Hippocampal formation (tissue), 2 donors: Measurements from ENCODE around the gene C16orf92.

Experiments
- DNase-seq, 2 donors: peaks; one replicate each; lab custom pipeline; 2025; lab: John Stamatoyannopoulos, UW

Gene C16orf92, protein sequence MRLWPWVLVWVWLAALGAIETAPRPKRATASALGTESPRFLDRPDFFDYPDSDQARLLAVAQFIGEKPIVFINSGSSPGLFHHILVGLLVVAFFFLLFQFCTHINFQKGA

DNA sequence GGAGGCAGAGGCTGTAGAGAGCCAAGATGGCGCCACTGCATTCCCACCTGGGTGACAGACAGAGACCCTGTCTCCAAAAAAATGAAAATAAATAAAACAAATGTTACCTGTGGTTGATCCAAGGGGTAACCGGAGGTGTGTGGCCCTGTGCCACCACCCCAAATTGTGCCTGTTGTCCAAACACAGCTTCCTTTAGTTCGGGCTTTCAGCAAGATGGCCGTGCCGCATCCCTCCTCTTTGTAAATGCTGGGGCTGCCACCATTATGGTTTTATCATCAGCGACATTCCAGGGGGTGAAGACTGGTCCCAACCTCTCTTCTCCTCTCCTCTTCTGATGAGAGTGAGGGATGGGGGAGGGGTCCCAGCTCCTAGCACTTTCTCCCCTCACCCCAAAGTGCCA, at the start of gene C16orf92:
C16orf92 (plus strand) TSS at position 312 of the 400 bp plus-strand sequence. CDS start 143 bp downstream, outside the sequence.
- no peak for DNase-seq

DNA sequence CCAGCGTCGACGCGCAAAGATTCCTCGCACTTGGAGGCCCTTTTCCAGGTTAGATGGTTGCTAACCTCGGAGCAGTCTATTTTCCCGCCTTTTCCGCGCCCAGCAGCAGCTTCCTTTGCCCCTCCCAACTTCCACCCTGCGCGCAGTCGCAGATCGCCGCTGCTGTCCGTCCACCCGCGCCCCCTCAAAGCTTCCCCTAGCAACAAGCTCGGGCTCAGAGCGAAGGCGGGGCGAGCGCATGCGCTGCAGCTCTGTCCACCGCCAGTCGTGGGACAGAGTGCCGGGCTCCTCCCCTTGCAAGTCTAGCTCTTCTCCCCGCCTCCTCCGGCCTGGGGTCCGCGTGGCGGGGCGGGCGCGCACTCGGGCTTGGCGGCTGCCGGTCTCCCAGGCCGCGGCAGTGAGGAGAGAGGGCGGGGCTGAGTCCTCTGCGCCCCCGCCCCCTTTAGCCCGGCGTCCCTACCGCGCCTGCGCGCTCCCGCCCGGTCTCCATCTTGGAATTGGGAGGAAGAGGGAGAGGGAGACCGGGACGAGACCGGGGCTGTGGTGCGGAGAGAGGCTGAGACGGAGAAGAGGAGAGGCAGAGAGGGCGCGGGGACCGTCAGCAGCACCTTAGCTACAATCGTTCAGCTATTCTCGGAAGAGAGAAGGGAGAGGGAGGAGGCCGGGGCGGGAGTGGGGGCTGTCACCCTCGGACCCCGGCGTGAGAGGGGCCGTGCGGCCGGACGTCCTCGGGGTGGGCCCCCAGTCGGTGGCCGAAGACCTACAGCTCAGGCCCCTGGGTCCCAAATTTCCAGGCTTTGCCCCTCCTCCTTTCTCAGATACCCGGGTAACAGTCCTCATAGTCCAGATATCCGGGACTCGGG, 49.4 kb upstream of the C16orf92 start, which contains the start of gene TAOK2:
TAOK2 (plus strand) TSS at position 485 of the 863 bp plus-strand sequence. CDS start 3,905 bp downstream, outside the sequence.
- DNase-seq: peak; percentile 99

DNA sequence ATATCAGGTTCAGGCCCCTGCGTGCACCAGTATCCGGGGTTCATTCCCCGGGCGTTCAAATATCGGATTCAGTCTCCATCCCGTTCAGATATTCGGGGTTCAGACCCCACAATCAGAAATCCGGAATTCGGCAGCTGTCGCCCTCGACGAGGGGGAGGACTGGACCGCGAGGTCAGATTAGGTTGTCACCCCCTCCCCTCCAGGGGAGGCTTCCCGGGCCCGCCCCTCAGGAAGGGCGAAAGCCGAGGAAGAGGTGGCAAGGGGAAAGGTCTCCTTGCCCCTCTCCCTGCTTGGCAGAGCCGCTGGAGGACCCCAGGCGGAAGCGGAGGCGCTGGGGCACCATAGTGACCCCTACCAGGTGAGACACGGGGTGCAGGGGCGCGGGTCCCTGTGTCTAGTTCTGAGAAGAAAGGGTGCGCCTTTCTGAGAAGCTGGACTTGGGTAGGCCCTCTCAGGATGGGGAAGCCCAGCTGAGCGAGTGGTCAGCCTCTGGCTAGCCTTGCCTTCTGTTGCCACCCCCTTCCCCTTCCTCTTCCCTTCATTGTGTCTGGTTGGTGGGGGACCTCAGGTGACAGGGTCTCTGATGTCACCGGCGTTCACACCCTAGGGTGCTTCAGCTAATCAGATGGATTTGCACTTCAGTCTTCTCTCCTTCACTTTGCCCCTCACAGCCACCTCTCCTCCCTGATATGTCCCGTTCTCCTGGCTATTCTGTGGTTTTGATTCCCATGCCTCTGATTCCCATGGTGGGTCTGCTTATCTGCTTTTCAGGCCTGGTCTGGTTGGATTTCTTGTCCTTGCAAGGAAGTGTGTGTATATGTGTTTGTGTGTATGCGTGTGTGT, 48.5 kb upstream of the C16orf92 start:
- no peak for DNase-seq

DNA sequence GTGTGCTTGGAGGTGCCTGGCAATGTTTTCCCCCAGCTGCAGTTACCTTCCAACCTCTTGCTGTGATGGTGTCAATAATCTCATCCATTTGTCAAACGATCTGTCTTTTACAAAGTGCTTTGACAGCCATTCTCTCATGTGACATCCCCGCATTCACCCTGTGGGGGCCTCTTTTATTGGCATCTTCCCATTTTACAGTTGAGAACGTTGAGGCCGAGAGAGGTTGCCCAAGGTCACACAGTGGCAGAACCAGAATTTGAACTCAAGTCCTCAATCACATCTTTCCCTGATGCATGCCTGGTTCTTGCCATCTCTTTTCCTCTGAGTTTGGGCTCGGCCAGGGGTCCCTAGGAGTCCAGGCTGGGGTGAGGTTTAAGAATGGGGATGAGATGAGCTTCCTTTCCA, 47.9 kb upstream of the C16orf92 start:
- DNase-seq: no peak

DNA sequence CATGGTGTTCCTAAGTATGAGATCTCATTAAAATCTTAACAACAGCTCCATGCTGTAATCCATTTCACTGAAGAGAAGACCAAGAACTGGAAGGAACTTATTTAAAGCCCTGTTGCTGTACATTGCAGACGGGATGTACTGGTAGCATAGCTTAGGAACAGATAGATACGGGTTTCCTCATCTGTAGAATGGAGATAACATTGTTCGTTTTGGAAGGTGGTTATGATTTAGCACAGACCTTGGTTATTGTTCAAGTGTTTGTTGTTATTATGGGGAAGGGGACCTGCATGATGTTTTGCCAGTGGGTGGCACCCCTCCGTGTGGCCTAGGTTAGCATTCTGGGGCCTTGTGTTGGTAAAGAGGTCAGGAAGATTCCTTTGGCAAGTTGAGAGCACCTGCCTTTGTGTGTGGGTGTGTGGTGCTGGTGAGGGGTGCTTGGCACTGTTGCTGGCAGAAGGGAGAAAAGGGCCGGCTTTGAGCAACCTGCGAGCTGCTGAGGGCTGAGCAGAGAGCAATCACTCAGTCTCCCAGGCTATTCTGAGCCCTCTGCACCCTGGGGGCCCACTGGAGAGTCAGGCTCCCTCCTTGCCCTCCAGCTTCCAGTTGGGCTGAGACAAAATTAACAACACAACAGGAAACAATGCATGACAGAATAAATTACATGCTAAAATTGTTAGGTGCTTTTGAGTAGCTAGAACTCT, 47.0 kb upstream of the C16orf92 start:
- DNase-seq: no peak

DNA sequence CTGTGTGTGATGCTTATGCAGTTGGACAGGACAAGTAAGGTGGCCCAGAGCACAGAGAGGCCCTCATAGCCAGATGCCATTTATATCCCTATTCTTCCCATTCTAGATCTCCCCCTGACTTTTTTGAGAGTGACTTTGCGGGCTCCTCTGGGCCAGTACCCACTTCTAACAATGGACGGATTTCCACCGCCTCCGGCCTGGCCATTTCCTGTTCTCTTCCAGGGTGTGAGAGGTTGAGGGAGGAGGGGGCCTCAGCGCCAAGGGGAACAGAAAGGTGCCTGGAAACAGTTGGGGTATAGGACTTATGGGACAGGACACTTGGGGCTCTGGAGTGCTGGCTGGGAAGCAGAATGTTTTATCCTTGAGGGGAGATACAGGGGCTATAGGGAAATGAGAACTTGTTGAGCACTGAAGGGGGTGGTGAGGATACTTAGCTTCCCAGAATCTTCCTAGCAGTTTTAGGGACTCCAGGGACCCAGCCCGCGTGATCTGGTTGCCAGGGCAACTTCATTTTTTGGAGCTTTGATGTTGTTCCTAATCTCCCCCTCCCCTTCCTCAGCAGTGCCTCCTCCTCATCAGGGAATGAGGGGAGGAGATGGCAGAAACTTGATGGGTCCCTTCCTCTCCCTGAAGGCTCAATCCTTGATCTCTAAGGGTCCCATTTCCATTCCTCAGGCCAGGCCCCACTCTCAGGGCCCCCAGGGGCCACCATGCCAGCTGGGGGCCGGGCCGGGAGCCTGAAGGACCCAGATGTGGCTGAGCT, 45.8 kb upstream of the C16orf92 start:
- no peak for DNase-seq

DNA sequence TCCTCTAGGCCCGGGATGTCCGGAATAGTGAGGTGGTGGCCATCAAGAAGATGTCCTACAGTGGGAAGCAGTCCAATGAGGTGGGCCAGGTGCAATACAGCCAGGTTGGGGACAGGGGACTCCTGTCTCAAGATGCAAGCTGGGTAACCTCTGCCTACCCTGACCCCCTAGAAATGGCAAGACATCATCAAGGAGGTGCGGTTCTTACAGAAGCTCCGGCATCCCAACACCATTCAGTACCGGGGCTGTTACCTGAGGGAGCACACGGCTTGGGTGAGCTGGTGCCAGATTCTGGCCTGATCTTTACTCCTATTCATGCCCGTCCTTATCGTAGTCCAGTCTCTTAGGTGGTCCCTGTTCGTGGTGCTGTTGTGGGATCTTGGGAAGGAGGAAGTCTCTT, 44.9 kb upstream of the C16orf92 start:
- DNase-seq: no peak

DNA sequence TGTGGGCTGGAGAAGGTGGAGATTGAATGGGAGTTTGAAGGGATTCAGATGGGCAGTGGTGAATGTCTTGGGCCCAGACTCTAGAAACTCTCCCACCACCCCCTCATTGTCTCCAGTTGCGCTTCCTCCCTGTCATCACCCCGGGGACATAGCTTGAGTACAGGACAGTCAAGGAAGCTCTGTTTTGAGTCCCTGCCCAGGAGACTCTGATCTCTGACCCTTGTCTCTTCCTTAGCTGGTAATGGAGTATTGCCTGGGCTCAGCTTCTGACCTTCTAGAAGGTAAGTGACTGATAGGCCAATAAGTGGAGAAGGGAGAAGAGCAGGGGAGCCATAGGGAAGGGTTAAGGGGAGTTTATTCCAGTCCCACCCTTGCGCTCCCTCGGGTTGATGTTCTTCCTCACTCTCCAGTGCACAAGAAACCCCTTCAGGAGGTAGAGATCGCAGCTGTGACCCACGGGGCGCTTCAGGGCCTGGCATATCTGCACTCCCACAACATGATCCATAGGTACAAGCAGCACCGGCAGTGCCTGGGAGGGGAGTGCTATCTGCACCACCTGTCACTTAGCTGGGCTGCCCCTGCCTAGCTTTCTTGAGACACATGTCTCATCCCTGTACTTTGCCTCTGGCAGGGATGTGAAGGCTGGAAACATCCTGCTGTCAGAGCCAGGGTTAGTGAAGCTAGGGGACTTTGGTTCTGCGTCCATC, 44.3 kb upstream of the C16orf92 start:
- DNase-seq: no peak

DNA sequence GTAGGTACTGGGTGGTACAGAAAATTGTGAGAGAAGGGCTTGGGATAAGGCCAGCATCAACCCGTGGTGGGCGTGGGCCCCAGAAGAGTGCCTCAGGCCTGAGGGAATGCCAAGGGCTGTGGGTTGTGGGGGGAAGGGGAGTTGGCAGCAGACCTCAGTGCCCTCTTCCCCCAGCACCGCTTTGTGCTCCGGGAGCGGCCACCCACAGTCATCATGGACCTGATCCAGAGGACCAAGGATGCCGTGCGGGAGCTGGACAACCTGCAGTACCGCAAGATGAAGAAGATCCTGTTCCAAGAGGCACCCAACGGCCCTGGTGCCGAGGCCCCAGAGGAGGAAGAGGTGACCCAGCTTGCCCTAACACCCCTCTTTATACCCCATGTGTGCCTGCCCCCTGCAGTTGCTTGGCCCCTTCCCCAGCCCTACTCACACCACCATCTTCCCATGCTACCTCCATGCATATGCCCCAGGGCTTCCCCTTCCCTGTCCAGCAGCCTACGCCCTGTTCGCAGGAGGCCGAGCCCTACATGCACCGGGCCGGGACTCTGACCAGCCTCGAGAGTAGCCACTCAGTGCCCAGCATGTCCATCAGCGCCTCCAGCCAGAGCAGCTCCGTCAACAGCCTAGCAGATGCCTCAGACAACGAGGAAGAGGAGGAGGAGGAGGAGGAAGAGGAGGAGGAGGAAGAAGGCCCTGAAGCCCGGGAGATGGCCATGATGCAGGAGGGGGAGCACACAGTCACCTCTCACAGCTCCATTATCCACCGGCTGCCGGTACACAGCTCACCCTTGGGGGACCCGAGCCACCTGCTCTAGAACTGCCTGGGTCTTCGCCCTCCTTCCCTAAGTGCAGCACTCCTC, 40.2 kb upstream of the C16orf92 start:
- DNase-seq: no peak

DNA sequence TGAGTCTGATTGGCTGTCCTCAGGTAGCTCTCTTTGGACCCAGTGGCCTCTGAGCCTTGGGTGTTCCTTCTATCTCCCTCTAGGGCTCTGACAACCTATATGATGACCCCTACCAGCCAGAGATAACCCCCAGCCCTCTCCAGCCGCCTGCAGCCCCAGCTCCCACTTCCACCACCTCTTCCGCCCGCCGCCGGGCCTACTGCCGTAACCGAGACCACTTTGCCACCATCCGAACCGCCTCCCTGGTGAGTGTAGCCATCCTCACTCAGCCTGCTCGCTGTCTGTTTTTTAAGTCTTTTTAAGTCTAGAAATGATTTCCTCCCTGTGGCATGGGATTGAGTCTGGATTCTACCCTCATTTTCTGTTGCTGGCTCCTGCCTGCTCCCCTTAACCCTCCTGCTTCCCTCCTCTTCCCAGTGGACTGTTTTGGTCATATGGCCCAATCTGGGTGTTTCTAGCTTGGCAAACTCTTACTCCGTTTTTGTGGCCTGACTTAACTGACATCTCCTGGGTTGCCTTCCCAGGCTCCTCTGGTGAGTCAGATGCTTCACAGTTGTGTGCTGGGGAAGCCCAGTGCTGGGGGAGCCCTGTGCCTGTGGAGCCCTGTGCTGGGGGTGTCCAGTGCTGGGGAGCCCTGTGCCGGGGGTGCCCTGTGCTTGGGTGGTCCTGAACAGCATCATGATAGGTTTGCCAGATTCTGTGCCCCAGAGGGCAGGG, 39.4 kb upstream of the C16orf92 start:
- no peak for DNase-seq

DNA sequence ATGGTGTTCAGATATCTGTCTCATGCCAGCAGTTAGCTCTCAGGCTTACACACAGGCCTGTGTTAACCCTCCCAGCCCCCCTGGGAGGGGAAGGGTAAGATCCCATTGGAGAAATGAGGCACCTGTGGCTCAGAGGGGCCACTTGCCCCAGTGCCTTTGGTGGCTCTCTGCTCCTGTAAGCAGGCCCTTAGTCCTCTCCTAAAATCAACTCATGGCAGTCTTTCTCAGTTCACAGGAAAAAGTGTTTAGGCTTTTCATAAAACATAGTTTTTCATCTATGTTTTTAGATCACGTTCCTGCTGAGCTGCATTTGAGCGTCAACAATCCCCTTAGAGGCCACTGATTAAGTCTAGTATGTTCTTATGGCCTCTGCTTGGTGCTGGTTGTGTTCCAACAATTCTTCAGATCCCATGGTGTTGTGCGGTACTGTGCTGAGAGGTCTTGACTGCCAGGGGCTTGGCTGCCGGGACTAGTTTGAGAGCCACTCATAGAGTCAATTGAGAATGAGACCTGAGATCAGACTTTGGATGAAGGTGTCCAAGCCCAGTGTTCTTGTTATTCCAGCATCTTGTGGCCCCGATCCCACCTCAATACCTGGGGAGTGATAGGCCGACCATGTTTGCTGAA, 38.7 kb upstream of the C16orf92 start:
- DNase-seq: no peak

DNA sequence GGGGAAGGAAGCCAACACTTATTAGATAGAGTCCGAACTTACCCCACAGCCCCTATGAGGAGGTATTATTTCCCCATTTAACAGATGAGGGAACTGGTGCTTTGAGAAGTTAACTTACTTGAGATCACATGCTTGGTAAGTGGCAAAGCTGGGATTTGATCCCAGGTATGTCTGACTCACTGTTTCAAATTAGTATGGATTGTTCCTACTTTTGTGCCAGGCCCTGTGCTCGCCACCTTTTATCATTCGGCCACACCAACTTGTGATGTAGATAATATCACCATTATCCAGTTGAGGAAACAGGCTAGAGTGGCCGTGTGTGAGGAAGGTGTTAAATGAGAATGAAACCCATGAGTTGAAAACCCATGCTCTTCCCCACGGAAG, 38.2 kb upstream of the C16orf92 start:
- DNase-seq: no peak

DNA sequence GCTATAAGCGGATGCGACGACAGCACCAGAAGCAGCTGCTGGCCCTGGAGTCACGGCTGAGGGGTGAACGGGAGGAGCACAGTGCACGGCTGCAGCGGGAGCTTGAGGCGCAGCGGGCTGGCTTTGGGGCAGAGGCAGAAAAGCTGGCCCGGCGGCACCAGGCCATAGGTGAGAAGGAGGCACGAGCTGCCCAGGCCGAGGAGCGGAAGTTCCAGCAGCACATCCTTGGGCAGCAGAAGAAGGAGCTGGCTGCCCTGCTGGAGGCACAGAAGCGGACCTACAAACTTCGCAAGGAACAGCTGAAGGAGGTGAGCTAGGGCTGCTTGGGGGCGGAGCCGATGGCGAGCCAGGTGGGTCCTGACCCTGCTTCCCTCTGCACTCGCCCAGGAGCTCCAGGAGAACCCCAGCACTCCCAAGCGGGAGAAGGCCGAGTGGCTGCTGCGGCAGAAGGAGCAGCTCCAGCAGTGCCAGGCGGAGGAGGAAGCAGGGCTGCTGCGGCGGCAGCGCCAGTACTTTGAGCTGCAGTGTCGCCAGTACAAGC, 37.7 kb upstream of the C16orf92 start:
- no peak for DNase-seq

DNA sequence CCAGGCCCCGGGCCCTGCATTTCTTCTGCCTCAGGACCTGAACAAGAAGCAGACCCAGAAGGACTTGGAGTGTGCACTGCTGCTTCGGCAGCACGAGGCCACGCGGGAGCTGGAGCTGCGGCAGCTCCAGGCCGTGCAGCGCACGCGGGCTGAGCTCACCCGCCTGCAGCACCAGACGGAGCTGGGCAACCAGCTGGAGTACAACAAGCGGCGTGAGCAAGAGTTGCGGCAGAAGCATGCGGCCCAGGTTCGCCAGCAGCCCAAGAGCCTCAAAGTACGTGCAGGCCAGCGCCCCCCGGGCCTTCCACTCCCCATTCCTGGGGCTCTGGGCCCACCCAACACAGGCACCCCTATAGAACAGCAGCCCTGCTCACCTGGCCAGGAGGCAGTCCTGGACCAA, 36.8 kb upstream of the C16orf92 start:
- no peak for DNase-seq

DNA sequence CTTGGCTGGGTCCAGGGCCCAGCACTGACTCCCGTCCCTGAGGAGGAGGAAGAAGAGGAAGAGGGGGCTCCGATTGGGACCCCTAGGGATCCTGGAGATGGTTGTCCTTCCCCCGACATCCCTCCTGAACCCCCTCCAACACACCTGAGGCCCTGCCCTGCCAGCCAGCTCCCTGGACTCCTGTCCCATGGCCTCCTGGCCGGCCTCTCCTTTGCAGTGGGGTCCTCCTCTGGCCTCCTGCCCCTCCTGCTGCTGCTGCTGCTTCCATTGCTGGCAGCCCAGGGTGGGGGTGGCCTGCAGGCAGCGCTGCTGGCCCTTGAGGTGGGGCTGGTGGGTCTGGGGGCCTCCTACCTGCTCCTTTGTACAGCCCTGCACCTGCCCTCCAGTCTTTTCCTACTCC, 36.1 kb upstream of the C16orf92 start:
- DNase-seq: no peak

DNA sequence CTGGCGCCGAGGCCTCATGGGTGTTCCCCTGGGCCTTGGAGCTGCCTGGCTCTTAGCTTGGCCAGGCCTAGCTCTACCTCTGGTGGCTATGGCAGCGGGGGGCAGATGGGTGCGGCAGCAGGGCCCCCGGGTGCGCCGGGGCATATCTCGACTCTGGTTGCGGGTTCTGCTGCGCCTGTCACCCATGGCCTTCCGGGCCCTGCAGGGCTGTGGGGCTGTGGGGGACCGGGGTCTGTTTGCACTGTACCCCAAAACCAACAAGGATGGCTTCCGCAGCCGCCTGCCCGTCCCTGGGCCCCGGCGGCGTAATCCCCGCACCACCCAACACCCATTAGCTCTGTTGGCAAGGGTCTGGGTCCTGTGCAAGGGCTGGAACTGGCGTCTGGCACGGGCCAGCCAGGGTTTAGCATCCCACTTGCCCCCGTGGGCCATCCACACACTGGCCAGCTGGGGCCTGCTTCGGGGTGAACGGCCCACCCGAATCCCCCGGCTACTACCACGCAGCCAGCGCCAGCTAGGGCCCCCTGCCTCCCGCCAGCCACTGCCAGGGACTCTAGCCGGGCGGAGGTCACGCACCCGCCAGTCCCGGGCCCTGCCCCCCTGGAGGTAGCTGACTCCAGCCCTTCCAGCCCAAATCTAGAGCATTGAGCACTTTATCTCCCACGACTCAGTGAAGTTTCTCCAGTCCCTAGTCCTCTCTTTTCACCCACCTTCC, 35.5 kb upstream of the C16orf92 start:
- no peak for DNase-seq

DNA sequence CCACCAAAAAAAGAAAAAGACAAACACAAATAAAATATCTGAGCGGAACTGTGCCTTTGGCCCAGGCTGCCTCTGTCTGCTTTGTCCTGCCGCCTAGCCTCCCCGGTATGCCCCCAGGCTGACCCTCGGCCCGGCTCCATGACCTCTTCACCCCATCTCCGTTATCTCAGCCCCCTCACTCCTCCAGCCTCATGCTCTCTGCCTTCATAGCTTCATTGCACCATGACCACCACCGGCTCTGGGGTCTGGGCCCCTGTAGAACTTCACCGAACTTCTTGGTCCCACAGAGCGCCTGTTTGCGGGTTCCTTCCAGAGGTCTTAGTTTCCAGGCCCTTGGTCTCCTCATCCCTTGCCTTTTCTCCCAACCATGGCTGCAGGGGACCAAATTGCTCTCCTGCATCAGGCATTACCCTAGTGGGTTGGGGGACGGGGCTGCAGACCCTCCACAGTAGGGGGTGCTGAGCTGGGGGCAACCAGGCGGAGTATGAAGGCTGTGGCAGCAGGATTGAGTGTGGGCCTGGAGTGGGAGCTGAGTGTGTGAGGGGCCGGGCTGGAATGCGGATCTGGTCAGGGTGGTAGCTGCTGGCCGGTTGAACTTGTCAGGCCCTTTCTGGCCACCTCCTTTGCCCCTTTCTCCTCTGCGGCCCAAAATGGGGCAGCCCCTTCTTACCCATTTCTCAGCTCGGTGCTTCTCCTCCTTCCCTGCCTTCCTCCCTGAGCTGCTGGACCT, 34.5 kb upstream of the C16orf92 start:
- no peak for DNase-seq
